ENCODE data around the gene PRG3.

The PRG3 gene

GRCh38 chr11:57380975-57381374 lies at the start of gene PRG3:
PRG3 (minus strand) TSS chr11:57381150; CDS start chr11:57380708, 442 bp downstream.
- no peak for DNase-seq (ENCODE audit: low read depth, low spot score)

- DNase-seq (ENCODE audit: low read depth, low spot score): no peak
Measured at GRCh38 chr11:57429946-57430345, 49.0 kb upstream of the PRG3 start.

- DNase-seq (ENCODE audit: low read depth, low spot score): no peak
Measured at GRCh38 chr11:57428643-57429042, 47.7 kb upstream of the PRG3 start.

- no peak for DNase-seq (ENCODE audit: low read depth, low spot score)
Measured at GRCh38 chr11:57427727-57428082, 46.8 kb upstream of the PRG3 start.

- peak; percentile 40 for DNase-seq (ENCODE audit: low read depth, low spot score)
Measured at GRCh38 chr11:57426929-57427726, 46.2 kb upstream of the PRG3 start, which contains the start of gene SLC43A3. SLC43A3 (minus strand) TSS chr11:57427121; CDS start chr11:57426172, 949 bp downstream.

GRCh38 chr11:57426439-57426928 lies 45.5 kb upstream of the PRG3 start:
- DNase-seq (ENCODE audit: low read depth, low spot score): no peak

- DNase-seq (ENCODE audit: low read depth, low spot score): peak; percentile 18
Measured at GRCh38 chr11:57425565-57426438, 44.9 kb upstream of the PRG3 start.

GRCh38 chr11:57424792-57425564 lies 44.0 kb upstream of the PRG3 start:
- DNase-seq (ENCODE audit: low read depth, low spot score): peak; percentile 51

GRCh38 chr11:57424137-57424791 lies 43.3 kb upstream of the PRG3 start:
- DNase-seq (ENCODE audit: low read depth, low spot score): no peak

GRCh38 chr11:57422669-57423068 lies 41.7 kb upstream of the PRG3 start:
- no peak for DNase-seq (ENCODE audit: low read depth, low spot score)

- no peak for DNase-seq (ENCODE audit: low read depth, low spot score)
Measured at GRCh38 chr11:57421805-57422204, 40.9 kb upstream of the PRG3 start.

- DNase-seq (ENCODE audit: low read depth, low spot score): no peak
Measured at GRCh38 chr11:57421066-57421465, 40.1 kb upstream of the PRG3 start.

GRCh38 chr11:57419146-57419545 lies 38.2 kb upstream of the PRG3 start:
- no peak for DNase-seq (ENCODE audit: low read depth, low spot score)

GRCh38 chr11:57418131-57418530 lies 37.2 kb upstream of the PRG3 start:
- no peak for DNase-seq (ENCODE audit: low read depth, low spot score)

GRCh38 chr11:57417056-57417455 lies 36.1 kb upstream of the PRG3 start:
- no peak for DNase-seq (ENCODE audit: low read depth, low spot score)

GRCh38 chr11:57416436-57416835 lies 35.5 kb upstream of the PRG3 start:
- no peak for DNase-seq (ENCODE audit: low read depth, low spot score)

GRCh38 chr11:57414612-57415212 lies 33.8 kb upstream of the PRG3 start:
- DNase-seq (ENCODE audit: low read depth, low spot score): no peak

- no peak for DNase-seq (ENCODE audit: low read depth, low spot score)
Measured at GRCh38 chr11:57413681-57414080, 32.7 kb upstream of the PRG3 start.

- no peak for DNase-seq (ENCODE audit: low read depth, low spot score)
Measured at GRCh38 chr11:57410287-57410686, 29.3 kb upstream of the PRG3 start.

GRCh38 chr11:57409321-57410100 lies 28.6 kb upstream of the PRG3 start:
- no peak for DNase-seq (ENCODE audit: low read depth, low spot score)
